Activated effector memory CD4-positive, alpha-beta T cell treated with anti-CD3 and anti-CD28 coated beads, Interleukin-2, amount 50 U/mL, for 16 hours (primary cell): Measurements from ENCODE around the gene CORO2A.
"Not testable (repeated sequence)": the region's sequence is repeated elsewhere in the genome, so short reads cannot be mapped to it uniquely, and the experiment has no call there.

Experiments
- DNase-seq: peaks from one replicate; pipeline ENCODE4 v3.0.0-alpha.2; 2020

The CORO2A gene

GRCh38 chr9:98080326-98080725 lies 112.1 kb downstream of the CORO2A start:
- DNase-seq: no peak

GRCh38 chr9:98078895-98079294 lies 113.5 kb downstream of the CORO2A start:
- no peak for DNase-seq

GRCh38 chr9:98076514-98076890 lies 115.9 kb downstream of the CORO2A start:
- not testable (repeated sequence) for DNase-seq

GRCh38 chr9:98075332-98075805 lies 117.1 kb downstream of the CORO2A start:
- no peak for DNase-seq

GRCh38 chr9:98074115-98074990 lies 118.1 kb downstream of the CORO2A start:
- peak; percentile 89 for DNase-seq

DNA sequence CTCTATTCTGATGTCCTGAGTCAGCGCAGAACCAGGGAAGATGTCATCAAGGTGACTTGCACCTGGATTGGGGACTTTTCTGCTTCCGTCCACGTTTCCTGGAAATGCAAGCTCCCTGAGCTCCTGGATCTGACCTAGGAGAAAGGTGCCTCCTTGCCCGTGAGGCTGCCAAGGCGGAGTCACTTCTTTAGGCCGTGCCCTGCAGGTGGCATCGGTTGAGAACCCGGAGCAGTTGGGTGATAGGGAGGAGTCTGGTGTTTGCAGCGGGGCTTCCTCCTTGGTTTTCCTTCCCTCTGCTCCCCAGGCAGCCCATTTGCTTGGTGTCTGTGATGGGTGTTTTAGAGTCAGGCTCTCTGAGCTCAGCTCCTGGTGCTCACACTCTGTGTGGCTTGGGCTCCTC lies 120.7 kb downstream of the CORO2A start:
- DNase-seq: no peak
